Measurements from ENCODE around the gene MCTP1.
"Not testable (repeated sequence)": the region's sequence is repeated elsewhere in the genome, so short reads cannot be mapped to it uniquely, and the experiment has no call there.

Gene MCTP1

DNA sequence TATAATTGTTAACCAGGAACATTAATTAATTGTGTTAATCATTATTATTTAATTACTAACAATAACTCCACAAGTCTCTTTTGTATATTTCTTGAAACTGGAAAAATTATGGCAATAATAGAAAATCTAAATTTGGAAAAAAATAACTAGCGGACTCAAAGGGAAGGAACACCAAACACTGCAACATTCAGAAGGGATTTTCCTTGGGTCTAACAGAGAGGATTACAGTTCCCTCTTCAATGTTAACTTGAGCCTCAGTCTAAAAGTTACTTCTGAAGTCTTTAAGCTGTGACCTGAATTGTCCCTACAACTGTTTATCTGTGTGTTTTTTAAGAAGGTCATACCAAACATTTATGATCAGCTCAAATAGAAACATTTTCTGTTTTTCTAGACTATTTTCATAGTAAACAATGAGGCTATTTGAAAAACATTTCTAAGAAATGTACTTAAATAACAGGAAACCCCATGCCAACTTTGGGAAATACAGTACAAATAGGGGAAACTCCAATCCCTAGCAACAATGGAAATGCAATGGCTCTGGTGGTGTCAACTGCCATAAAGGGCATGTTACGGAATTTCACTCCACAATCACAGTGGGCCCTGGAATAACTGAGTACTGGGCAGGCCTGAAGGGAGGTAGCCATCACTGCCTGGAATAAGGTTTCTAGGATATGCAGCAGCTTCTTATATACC, 61.2 kb downstream of the MCTP1 start:
- Histone ChIP-seq H3K4me3 (ENCODE audit: low read length) (no peak overlapping the region), H3K9me3 (ENCODE audit: control insufficient read depth, insufficient read depth, low read length) (no peaks in the 10 kb centered on the region), H3K27me3 (ENCODE audit: control insufficient read depth, insufficient read depth, low read length) (no peaks in the 10 kb centered on the region), H3K27ac (ENCODE audit: low read length) (no peak overlapping the region), H3K4me1 (ENCODE audit: control insufficient read depth, insufficient read depth, low read length) (no peaks in the 10 kb centered on the region), H3K36me3 (ENCODE audit: control insufficient read depth, insufficient read depth, low read length) (no peaks in the 10 kb centered on the region)
- WGBS (ENCODE audit: insufficient coverage, insufficient read length) = no CpG with 5 or more reads among the region's 2 CpGs
- no peak for DNase-seq (ENCODE audit: low read depth, low spot score)

DNA sequence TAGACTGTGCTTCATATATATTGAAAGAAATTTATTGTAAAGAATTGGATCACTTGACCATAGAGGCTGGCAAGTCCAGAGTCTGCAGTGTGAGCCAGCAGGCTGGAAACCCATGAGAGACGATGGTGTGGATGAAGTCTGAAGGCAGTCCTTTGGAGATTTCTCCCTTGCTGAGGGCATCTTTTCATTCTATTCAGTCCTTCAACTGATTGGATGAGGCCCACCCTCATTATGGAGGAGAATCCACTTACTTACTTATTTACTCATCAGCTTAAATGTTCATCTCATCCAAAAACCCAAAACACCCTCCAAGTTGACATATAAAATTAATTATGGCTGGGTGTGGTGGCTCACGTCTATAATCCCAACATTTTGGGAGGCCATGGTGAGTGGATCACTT, 62.1 kb downstream of the MCTP1 start:
- H3K36me3 ChIP-seq (ENCODE audit: control insufficient read depth, insufficient read depth, low read length) = no peaks in the 10 kb centered on the region
- H3K9me3 ChIP-seq (ENCODE audit: control insufficient read depth, insufficient read depth, low read length) = no peaks in the 10 kb centered on the region
- H3K4me3 ChIP-seq (ENCODE audit: low read length) = no peak overlapping the region
- no CpG with 5 or more reads among the region's 2 CpGs for WGBS (ENCODE audit: insufficient coverage, insufficient read length)
- H3K27me3 ChIP-seq (ENCODE audit: control insufficient read depth, insufficient read depth, low read length) = no peaks in the 10 kb centered on the region
- H3K27ac ChIP-seq (ENCODE audit: low read length) = no peak overlapping the region
- DNase-seq (ENCODE audit: low read depth, low spot score) = no peak
- no peaks in the 10 kb centered on the region for H3K4me1 ChIP-seq (ENCODE audit: control insufficient read depth, insufficient read depth, low read length)

- Histone ChIP-seq H3K27me3 (ENCODE audit: control insufficient read depth, insufficient read depth, low read length) (no peaks in the 10 kb centered on the region), H3K4me1 (ENCODE audit: control insufficient read depth, insufficient read depth, low read length) (no peaks in the 10 kb centered on the region), H3K4me3 (ENCODE audit: low read length) (no peak overlapping the region), H3K9me3 (ENCODE audit: control insufficient read depth, insufficient read depth, low read length) (no peaks in the 10 kb centered on the region), H3K36me3 (ENCODE audit: control insufficient read depth, insufficient read depth, low read length) (no peaks in the 10 kb centered on the region), H3K27ac (ENCODE audit: low read length) (no peak overlapping the region)
- no peak for DNase-seq (ENCODE audit: low read depth, low spot score)
- no CpG with 5 or more reads among the region's 2 CpGs for WGBS (ENCODE audit: insufficient coverage, insufficient read length)
Observed at GRCh38 chr5:95221234-95221633, 63.7 kb downstream of the MCTP1 start.

GRCh38 chr5:95220381-95220780, 64.5 kb downstream of the MCTP1 start:
- H3K9me3 ChIP-seq (ENCODE audit: control insufficient read depth, insufficient read depth, low read length) = no peaks in the 10 kb centered on the region
- H3K36me3 ChIP-seq (ENCODE audit: control insufficient read depth, insufficient read depth, low read length) = no peaks in the 10 kb centered on the region
- H3K27me3 ChIP-seq (ENCODE audit: control insufficient read depth, insufficient read depth, low read length) = no peaks in the 10 kb centered on the region
- no CpG with 5 or more reads among the region's 1 CpG for WGBS (ENCODE audit: insufficient coverage, insufficient read length)
- no peak overlapping the region for H3K27ac ChIP-seq (ENCODE audit: low read length)
- H3K4me1 ChIP-seq (ENCODE audit: control insufficient read depth, insufficient read depth, low read length) = no peaks in the 10 kb centered on the region
- H3K4me3 ChIP-seq (ENCODE audit: low read length) = no peak overlapping the region
- no peak for DNase-seq (ENCODE audit: low read depth, low spot score)

- H3K4me1 ChIP-seq (ENCODE audit: control insufficient read depth, insufficient read depth, low read length) = no peaks in the 10 kb centered on the region
- H3K27ac ChIP-seq (ENCODE audit: low read length) = no peak overlapping the region
- H3K36me3 ChIP-seq (ENCODE audit: control insufficient read depth, insufficient read depth, low read length) = no peaks in the 10 kb centered on the region
- H3K27me3 ChIP-seq (ENCODE audit: control insufficient read depth, insufficient read depth, low read length) = no peaks in the 10 kb centered on the region
- H3K4me3 ChIP-seq (ENCODE audit: low read length) = no peak overlapping the region
- DNase-seq (ENCODE audit: low read depth, low spot score) = no peak
- no CpG with 5 or more reads among the region's 3 CpGs for WGBS (ENCODE audit: insufficient coverage, insufficient read length)
- no peaks in the 10 kb centered on the region for H3K9me3 ChIP-seq (ENCODE audit: control insufficient read depth, insufficient read depth, low read length)
Observed at GRCh38 chr5:95219411-95219810, 65.5 kb downstream of the MCTP1 start.

- H3K9me3 ChIP-seq (ENCODE audit: control insufficient read depth, insufficient read depth, low read length) = no peaks in the 10 kb centered on the region
- WGBS (ENCODE audit: insufficient coverage, insufficient read length) = no CpG with 5 or more reads among the region's 2 CpGs
- H3K4me1 ChIP-seq (ENCODE audit: control insufficient read depth, insufficient read depth, low read length) = no peaks in the 10 kb centered on the region
- H3K27me3 ChIP-seq (ENCODE audit: control insufficient read depth, insufficient read depth, low read length) = no peaks in the 10 kb centered on the region
- H3K36me3 ChIP-seq (ENCODE audit: control insufficient read depth, insufficient read depth, low read length) = no peaks in the 10 kb centered on the region
- DNase-seq (ENCODE audit: low read depth, low spot score) = no peak
- no peak overlapping the region for H3K27ac ChIP-seq (ENCODE audit: low read length)
- H3K4me3 ChIP-seq (ENCODE audit: low read length) = no peak overlapping the region
Observed at GRCh38 chr5:95217881-95218280, 67.0 kb downstream of the MCTP1 start.

DNA sequence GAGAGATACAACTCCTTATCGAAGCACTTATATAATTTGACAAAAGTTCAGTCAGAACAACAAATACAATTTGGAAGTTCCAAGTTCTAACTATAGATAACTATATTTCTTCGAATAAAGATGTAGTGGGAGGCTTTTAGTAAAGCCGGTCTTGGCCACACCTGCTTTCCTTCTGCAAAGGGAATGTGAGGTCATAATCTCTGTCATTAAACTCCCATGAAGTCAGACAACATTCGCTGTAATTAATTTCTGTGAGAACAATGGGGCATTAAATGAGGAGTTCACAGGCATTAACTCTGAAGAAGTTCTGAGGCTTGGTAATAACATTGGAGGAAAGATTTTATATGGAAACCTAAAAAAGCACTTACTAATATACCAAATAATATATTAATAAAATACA, 67.5 kb downstream of the MCTP1 start:
- no peak for DNase-seq (ENCODE audit: low read depth, low spot score)
- no peaks in the 10 kb centered on the region for H3K4me1 ChIP-seq (ENCODE audit: control insufficient read depth, insufficient read depth, low read length)
- no peak overlapping the region for H3K27ac ChIP-seq (ENCODE audit: low read length)
- H3K4me3 ChIP-seq (ENCODE audit: low read length) = no peak overlapping the region
- no peaks in the 10 kb centered on the region for H3K27me3 ChIP-seq (ENCODE audit: control insufficient read depth, insufficient read depth, low read length)
- H3K36me3 ChIP-seq (ENCODE audit: control insufficient read depth, insufficient read depth, low read length) = no peaks in the 10 kb centered on the region
- no CpG with 5 or more reads among the region's 4 CpGs for WGBS (ENCODE audit: insufficient coverage, insufficient read length)
- H3K9me3 ChIP-seq (ENCODE audit: control insufficient read depth, insufficient read depth, low read length) = no peaks in the 10 kb centered on the region

- DNase-seq (ENCODE audit: low read depth, low spot score) = no peak
- Histone ChIP-seq H3K9me3 (ENCODE audit: control insufficient read depth, insufficient read depth, low read length) (no peaks in the 10 kb centered on the region), H3K4me1 (ENCODE audit: control insufficient read depth, insufficient read depth, low read length) (no peaks in the 10 kb centered on the region), H3K27me3 (ENCODE audit: control insufficient read depth, insufficient read depth, low read length) (no peaks in the 10 kb centered on the region), H3K4me3 (ENCODE audit: low read length) (no peak overlapping the region), H3K36me3 (ENCODE audit: control insufficient read depth, insufficient read depth, low read length) (no peaks in the 10 kb centered on the region), H3K27ac (ENCODE audit: low read length) (no peak overlapping the region)
- no CpG with 5 or more reads among the region's 4 CpGs for WGBS (ENCODE audit: insufficient coverage, insufficient read length)
Observed at GRCh38 chr5:95216136-95216955, 68.5 kb downstream of the MCTP1 start.

GRCh38 chr5:95207811-95208210, 77.1 kb downstream of the MCTP1 start:
- H3K27me3 ChIP-seq (ENCODE audit: control insufficient read depth, insufficient read depth, low read length); H3K27ac ChIP-seq (ENCODE audit: low read length); H3K36me3 ChIP-seq (ENCODE audit: control insufficient read depth, insufficient read depth, low read length); H3K4me3 ChIP-seq (ENCODE audit: low read length); DNase-seq (ENCODE audit: low read depth, low spot score); H3K9me3 ChIP-seq (ENCODE audit: control insufficient read depth, insufficient read depth, low read length); H3K4me1 ChIP-seq (ENCODE audit: control insufficient read depth, insufficient read depth, low read length): not testable (repeated sequence)
- WGBS (ENCODE audit: insufficient coverage, insufficient read length) = no CpG with 5 or more reads among the region's 5 CpGs

- no peak for DNase-seq (ENCODE audit: low read depth, low spot score)
- no CpG with 5 or more reads among the region's 4 CpGs for WGBS (ENCODE audit: insufficient coverage, insufficient read length)
- Histone ChIP-seq H3K36me3 (ENCODE audit: control insufficient read depth, insufficient read depth, low read length) (no peaks in the 10 kb centered on the region), H3K4me1 (ENCODE audit: control insufficient read depth, insufficient read depth, low read length) (no peaks in the 10 kb centered on the region), H3K9me3 (ENCODE audit: control insufficient read depth, insufficient read depth, low read length) (no peaks in the 10 kb centered on the region), H3K27me3 (ENCODE audit: control insufficient read depth, insufficient read depth, low read length) (no peaks in the 10 kb centered on the region), H3K27ac (ENCODE audit: low read length) (no peak overlapping the region), H3K4me3 (ENCODE audit: low read length) (no peak overlapping the region)
Observed at GRCh38 chr5:95194856-95195255, 90.0 kb downstream of the MCTP1 start.

GRCh38 chr5:95191330-95191729, 93.6 kb downstream of the MCTP1 start:
- H3K27me3 ChIP-seq (ENCODE audit: control insufficient read depth, insufficient read depth, low read length) = no peaks in the 10 kb centered on the region
- no peaks in the 10 kb centered on the region for H3K36me3 ChIP-seq (ENCODE audit: control insufficient read depth, insufficient read depth, low read length)
- H3K4me3 ChIP-seq (ENCODE audit: low read length) = no peak overlapping the region
- no peak overlapping the region for H3K27ac ChIP-seq (ENCODE audit: low read length)
- no CpG with 5 or more reads among the region's 2 CpGs for WGBS (ENCODE audit: insufficient coverage, insufficient read length)
- H3K4me1 ChIP-seq (ENCODE audit: control insufficient read depth, insufficient read depth, low read length) = no peaks in the 10 kb centered on the region
- H3K9me3 ChIP-seq (ENCODE audit: control insufficient read depth, insufficient read depth, low read length) = no peaks in the 10 kb centered on the region
- DNase-seq (ENCODE audit: low read depth, low spot score) = no peak
